HPDE6-E6E7 (cell line): Measurements from ENCODE around the gene TRIM47.
"Not testable (repeated sequence)": the region's sequence is repeated elsewhere in the genome, so short reads cannot be mapped to it uniquely, and the experiment has no call there.

ENCODE experiments used
- DNase-seq: peaks from one replicate; pipeline ENCODE4 v3.0.0; 2011; ENCODE audit warnings: missing footprints; ENCODE audit errors: extremely low spot score

Gene TRIM47

DNA sequence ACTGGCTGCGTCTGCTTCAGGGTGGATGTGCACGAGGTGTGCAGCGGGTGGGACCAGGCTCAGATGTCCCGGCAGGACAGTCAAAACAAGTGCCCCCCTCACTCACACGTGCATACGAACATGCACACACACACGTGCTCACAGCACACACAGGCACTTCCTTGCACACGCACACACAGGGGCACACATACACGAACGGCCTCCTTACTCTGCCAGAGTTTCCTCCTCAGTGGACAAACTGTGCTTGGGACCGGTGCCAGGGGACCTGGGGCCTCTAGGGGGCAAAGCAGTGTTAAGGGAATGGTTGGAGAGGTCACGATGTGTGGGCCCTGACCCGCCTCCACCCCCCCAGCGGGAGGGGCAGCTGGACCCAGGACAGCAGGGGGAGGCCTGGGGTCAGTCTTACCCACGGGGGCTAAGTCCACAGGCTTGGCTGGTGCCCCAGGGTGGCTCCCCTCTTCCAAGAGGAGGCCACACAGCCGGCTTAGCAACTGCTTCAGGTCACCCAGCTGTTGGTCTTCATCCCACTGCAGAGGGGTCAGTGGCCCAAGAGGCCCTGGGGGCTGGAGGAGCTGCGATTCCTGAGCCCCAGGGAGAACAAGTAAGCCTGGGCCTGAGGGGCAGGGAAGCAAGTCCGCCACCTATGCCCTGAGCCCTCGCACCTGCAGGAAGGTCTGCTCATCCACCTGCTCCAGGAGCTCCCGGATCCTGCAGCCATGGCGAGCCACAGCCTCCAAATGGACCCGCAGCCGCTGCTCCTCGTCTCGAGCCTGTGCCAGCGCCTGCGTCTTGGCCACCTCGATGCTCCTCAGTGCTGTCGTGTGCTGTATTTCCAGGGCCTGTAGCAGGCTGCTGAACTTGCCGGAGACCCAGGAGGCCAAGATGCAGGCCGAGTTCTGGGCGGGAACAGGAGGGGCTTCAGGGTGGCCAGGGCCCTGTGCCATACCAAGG, 13.5 kb upstream of the TRIM47 start:
- DNase-seq: no peak

DNA sequence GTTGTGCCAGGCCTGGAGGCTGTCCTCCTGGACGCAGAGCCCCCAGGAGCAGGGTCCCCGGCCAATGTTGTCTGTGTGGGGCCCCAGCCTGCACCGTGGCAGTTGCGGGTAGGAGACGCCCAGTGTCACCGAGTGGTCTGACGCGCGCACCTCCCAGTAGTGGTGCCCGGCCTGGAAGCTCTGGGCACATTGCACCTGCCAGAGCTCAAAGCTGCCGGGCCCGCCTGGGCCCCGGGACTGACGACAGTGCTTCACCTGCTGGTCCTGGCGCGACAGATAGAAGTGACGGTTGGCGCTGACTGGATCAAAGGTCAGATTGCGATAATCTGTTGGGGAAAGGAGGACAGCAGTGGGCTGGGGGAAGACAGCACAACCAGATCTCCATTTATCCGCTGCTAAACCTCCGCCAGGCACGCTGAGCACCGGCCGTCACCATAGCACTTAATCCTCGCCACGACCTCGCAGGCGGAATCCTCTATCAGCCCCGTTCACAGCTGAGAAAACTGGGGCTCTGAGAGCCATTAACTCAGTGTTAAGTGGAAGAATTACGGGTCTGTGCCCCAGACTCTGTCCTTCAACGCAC, 12.7 kb upstream of the TRIM47 start:
- DNase-seq: no peak

DNA sequence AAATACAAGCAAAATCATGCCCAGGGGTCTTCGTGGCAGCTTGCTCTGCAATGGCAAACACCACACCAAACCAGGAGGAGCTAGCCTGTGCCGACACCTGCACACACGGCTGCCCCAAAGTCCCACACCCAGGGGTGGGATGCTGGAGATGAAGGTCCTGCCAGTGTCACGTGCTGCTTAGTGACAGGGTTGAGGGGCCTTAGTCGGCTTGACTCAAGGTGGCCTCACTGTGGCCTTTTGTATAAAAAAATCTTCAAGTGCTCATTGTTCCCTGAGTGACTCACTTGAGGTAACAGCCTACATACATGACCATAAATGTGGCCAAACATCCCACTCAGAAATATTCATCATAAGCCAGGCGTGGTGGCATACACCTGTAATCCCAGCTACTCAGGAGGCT, 11.1 kb upstream of the TRIM47 start:
- no peak for DNase-seq

DNA sequence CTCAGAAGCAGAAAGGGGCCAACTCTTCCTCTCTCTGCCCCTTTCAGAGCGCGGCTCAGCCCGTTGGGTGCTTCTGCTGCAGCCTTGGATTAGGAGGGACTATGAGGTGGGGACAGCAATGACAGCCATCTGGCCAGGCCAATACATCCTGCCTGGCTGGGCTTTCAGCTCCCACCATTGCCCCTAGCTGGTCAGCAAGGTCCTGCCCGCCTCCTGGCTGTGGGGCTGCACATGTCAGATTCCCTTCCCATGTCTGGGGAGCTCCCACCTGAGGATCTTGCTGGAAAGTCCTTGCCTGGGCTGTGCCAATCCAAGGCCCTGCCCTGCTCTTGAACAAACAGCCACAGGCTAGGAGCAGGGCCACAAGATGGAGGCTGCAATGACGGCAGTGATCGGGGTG, 10.1 kb upstream of the TRIM47 start:
- no peak for DNase-seq

DNA sequence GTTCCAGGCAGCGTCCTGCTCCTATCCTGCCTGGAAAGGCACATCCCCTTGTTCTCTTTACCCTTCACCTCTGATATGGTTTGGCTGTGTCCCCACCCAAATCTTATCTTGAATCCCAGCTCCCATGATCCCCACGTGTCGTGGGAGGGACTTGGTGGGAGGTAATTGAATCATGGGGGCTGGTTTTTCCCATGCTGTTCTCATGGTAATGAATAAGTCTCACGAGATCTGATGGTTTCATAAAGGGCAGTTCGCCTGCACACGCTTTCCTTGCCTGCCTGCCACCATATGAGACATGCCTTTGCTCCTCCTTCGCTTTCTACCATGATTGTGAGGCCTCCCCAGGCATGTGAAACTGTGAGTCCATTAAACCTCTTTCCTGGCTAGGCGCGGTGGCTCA, 7.5 kb upstream of the TRIM47 start:
- DNase-seq: not testable (repeated sequence)

DNA sequence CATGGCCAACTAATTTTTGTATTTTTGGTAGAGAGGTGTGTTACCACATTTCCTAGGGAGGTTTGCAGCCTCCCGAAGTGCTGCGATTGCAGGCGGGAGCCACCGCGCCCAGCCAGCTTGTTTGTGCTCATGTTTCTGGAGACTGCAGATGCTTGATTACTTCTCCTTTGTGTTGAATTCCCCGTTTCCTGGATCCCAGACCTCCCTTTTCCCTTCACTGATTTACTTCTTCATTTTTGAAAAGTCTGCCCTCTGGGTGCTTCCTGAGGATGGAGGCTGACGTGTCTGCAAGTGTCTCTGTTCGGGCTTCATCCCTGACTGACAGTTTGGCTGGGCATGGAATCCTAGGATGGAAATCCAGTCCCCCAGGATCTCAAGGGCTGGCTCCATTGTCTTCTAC, 7.0 kb upstream of the TRIM47 start:
- DNase-seq: no peak

DNA sequence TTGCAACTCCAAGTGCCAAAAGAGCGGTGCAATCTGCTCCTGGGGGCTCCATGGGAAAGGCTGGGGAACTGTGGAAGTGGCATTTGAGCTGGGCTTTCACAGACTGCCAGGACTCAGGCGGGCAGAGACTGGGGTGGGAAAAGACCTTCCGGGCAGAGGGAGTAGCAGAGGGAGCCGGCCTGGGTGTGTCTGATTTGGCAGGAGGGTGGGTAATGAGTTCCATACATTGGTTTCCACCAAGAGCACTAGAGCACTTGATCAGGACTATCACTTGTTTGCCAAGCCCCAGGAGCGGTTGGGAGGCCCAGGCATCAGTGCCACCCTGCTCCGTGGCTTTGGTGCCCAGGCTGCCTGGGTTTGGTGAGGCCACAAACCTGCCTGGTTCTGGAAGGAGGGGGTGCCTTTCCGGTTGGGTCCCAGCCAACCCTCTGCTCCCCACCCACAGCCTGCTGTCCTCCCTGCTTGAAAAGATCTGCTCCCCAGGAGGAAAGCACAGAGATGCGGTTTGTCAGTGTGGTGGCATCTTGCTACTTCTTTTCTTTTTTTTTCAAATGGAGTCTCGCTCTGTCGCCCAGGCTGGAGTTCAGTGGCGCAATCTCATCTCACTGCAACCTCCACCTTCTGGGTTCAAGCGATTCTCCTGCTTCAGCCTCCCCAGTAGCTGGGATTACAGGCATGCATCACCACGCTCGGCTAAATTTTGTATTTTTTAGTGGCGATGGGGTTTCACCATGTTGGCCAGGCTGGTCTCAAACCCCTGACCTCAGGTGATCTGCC, 3.5 kb upstream of the TRIM47 start:
- DNase-seq: no peak

DNA sequence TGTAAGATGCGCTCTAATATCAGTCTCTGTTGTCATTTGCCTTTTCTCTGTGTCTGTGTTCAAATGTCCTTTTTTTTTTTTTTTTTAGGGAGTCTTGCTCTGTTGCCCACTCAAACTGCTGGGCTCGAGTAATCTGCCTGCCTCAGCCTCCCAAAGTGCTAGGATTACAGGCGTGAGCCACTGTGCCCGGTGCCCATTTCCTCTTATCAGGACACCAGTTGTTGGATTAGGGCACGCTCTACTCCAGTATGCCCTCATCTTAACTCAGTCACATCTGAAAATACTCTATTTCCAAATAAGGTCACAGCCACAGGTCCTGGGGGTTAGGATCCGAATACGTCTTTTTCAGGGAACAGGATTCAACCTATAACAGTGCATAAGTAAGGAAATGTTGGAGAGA, 1.9 kb upstream of the TRIM47 start:
- no peak for DNase-seq

DNA sequence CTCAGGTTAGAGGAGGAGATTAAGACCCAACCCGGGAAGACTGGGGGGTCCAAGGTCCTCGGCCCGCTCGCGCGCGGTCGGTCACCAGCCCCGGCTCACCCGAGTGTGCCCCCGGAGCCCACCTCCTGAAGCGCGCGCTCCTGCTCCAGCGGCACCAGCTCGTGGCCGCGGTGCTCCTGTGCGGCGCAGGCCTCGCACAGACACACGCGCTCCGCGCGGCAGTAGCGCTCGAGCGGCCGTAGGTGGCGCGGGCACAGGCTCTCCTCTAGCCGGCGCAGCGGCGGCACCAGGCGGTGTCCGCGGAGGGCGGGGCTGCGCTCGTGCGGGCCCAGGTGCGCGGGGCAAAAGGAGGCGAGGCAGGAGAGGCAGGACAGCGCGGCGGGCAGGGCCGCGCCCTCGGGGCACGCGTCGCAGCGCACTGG, 618 bp downstream of the TRIM47 start:
- DNase-seq: peak; percentile 64

DNA sequence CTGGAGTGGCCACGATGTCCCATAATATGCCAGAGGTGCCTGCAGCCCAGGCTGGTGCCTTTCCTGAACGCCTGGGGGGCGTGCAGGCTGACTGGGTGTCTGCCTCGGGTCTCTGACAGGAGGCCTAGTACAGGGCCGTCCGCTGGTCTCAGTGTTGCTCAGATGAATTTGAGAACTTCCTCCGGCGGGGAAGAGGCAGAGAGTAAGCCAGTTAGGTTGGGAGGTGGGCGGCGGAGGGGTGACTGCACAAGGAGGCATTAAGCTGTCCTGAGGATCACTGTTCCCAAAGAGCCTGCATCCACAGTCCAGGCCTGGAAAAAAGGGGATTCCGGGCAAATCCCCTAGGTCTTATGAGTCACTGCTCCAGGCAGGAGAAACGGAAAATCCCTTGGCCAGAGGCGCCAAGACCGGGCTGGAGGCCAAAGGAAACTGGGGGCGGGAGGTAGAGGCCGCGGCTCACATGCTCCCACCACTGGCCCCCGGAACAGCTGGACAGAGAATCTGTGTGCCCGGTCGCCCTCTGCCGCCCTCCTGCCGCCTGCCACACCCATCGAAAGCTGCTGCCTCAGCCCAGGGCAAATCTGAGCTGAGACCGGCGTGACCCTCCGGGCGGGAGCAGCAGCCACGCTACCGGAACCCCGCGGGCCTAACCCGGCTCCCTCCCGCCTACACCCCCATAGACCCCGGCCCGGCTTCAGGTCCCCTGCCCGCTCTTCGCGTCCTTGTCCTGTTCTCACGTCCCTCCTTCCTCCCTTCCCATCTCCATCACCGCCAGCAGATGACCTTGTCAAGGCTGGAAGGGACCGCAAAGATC, 1.2 kb downstream of the TRIM47 start:
- DNase-seq: peak; percentile 53

DNA sequence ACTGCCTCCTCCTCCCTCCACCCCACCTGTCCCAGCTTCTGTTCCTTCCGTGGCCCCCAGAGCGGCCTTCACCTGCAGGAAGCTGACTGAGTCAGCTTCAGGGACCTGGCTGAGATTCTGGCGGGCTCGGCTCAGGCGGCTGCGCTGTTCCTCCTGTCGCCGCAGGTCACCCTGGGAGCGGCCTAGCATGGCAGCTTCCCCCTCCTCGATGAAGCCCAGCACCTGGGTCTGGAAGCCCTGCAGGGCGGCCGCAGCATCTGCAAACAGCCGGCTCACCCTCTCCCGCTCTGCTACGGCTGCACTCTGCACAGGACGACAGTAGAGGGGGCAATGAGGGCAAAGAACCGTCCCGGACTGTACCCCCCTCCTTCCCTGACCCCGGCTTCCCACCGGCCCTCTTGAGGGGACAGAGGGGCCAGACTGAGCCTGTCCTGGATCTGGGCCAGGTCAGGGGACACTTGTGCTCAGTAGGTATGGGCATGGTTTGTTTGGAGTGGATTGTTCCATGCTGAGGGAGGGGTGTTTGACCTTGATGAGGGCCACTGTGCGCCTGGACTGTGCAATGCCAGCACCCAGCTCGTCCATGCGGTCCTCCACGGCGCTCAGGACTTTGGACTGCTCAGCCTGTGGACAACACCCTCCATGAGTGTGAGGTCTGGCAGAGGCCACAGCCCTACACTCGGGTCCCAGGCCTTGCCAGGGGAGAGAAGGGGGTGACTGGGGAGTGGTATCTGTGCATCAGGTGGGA, 2.0 kb downstream of the TRIM47 start:
- DNase-seq: peak; percentile 79

DNA sequence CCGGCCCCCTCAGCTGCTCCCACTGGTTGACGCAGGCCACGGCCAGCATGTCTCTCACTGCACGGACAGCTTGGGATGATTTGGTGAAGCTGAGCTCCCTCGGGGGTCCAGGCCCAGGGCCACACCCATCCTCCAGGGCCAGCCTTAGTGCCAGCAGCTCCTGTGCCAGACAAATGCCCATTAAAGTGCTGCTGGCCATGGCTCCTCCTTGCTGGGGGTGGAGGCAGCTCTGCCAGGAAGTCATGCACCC, 2.5 kb downstream of the TRIM47 start:
- DNase-seq: no peak

DNA sequence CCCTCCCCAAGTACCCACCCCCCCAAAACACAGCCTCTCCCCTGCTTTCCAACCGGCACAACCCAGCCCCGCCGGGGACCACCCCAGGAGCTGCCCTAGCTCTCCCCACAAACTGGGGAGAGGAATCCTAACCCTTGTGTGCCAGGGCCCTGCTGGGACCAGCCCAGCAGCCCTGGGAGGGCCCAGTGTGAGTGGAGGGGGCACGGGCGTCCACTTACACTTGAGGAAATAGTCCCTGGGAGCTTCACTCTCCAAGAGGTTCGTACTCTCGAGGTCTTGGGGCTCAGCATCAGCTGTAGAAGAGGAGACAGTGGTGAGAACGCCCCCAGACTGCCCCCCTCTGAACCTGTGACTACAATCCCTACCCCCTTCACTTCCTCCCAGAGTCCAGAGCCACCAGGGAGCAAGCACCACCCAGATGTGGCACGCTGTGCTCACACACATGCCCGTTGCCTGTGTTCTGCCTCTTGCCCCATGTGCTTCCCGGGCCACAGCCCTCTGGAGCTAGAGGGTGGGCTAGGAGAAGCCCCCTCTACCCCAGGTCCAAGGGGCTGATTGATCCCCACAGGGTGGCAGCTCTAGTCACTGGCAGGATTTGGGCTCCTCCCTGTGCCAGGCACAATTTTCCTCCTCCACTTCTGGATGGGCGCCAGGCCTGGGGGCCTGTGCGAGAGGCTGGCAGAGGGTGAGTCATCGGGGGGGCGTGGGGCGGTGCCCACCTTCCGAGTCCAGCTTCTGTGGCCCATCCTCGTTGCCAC, 3.0 kb downstream of the TRIM47 start:
- DNase-seq: no peak

DNA sequence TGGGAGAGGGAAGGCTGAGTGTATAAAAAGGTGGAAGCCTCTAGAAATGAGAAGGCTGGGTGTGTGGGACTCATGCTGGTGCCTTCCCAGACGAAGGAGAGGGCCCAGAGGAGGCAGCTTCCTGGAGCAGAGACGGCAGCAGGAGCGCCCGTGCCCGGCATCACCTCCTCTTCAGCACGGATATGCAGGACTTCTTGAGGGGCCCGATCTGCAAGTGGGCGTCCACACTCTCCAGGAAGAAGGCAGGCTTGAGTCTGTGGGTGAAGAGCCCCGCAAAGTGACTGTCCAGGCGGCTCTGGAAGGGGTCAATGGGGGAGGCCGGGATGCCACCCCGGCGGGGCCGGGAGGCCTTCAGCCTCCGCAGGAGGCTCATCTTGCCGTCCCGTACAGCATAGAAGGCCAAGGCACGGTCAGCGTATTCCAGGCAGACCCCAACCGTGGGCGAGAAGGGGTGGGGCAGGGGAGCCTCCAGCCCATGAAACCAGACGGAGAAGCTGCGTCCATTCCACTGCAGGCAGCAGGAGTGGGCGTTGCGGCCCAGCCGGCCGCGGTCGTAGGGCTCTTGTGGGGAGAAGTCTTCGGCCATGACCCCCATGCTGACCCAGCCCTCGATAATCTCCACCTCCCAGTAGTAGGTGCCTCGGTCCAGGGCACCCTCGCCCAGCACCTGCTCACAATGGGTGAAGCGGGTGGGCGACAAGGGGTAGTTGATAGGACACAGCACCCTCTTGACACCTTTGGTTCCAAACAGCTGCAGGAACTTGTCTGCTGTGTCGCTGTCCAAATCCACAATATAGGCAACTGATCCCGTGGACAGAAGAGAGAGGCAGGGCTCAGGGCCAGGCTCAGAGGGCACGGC, 3.8 kb downstream of the TRIM47 start:
- no peak for DNase-seq

DNA sequence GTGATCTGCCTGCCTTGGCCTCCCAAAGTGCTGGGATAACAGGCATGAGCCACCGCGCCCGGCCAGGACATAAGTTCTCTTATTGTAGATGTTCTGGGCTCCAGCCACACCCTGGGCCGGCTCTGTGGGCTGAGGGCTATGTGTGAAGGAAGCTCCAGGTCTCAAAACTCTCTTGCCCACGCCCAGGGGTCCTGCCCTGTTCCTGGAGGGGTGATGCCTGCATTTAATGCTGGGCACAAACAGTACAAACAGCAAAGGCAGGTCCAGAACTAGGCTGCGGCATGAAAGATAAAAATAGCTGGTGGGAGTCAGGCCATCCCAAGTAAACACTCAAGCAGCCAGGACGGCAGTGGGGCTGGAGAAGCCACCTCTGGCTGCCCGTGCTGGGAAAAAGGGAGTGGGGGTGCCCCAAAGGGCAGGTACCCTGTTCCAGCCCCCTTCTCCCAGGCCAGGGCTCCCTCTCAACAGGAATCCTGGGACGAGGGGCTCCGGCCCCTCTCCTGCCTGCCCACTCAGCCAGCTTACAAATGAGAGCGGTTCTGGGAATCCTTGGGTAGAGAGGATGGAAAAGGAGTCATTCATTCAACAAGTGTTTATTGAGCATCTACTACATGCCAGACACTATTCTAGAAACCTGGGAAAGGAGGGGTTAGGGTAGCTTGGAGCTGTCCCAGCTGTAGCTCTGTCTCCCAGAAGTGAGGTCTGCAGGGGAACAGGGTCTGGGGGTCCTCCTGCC, 4.6 kb downstream of the TRIM47 start:
- no peak for DNase-seq

DNA sequence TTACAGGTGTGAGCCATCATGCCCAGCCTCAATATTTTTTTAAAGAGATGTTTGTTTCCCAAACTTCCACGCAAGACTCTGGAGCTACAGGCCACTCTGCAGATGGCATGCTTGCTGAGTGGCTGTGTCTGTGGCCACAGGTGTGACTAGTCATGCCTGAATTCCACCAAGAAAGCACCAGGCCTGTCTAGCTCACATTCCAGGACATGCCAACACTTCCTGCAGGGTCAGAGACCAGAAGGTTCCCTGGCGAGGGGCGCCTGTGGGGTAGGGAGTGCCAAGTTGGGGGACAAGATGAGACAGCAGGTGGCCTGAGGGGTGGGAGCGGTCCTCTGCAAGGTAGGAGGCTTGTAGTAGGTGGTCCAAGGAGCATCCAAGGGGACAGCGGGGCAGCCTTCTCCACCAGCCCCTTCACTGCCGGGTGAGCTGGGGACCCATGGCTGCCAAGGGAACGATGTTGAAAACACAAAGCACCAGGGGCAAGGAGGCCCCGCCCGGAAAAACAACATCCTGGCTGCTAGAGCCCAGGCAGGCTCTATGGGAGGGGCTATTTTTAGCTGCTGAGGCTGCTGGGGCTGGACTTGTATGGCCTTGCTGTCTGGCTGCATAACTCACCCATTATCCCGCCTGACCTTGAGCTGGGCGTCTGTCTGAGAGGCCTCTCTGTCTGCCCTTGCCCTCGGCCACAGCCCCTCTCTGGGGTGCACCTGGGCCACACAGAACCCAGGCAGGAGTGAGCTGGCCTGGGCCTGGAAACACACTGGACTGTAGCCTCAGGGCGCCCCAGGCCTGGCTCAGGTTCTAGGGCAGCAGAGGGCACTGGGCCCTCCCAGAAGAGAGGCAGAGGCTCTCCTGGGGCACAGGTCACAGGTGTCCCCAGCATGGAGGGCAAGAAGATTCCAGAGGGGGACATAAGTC, 5.7 kb downstream of the TRIM47 start:
- DNase-seq: peak; percentile 88

DNA sequence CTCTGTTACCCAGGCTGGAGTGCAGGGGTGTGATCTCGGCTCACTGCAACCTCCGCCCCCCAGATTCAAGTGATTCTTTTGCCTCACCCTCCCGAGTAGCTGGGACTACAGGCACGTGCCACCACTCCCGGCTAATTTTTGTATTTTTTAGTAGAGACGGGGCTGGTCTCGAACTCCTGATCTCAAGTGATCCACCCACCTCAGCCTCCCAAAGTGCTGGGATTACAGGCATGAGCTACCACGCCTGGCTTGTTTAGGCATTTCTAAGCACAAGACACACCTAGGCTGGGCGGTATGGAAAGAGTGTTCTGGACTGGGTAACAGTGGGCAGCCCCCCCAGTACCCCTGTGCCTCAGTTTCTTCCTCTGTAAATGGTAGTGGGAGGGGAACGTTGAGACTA, 8.2 kb downstream of the TRIM47 start:
- not testable (repeated sequence) for DNase-seq
